Measurements from ENCODE around the gene RBM14.

DNA sequence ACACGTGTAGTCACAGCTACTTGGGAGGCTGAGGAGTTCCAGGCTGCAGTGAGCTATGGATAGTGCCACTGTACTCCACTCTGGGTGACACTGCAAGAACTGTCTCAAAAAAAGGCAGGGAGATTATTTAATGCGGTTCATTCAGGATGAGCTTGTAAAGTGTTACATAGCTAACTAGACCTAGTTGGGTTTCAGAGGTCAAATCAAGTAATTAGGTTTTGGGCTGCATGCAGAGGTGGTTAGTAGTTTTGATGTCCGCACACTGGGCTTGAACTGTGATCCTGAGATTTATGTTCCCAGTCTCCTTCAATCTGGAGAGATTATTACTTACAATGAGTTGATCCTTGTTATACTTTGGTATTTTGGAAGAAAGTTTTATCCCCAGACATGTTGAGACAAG lies 20.0 kb downstream of the RBM14 start:
- TF ChIP-seq, protein P1, sequence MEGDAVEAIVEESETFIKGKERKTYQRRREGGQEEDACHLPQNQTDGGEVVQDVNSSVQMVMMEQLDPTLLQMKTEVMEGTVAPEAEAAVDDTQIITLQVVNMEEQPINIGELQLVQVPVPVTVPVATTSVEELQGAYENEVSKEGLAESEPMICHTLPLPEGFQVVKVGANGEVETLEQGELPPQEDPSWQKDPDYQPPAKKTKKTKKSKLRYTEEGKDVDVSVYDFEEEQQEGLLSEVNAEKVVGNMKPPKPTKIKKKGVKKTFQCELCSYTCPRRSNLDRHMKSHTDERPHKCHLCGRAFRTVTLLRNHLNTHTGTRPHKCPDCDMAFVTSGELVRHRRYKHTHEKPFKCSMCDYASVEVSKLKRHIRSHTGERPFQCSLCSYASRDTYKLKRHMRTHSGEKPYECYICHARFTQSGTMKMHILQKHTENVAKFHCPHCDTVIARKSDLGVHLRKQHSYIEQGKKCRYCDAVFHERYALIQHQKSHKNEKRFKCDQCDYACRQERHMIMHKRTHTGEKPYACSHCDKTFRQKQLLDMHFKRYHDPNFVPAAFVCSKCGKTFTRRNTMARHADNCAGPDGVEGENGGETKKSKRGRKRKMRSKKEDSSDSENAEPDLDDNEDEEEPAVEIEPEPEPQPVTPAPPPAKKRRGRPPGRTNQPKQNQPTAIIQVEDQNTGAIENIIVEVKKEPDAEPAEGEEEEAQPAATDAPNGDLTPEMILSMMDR (IDR thresholded peaks at IDR 0.05): no peak
- TF ChIP-seq POLR2A (IDR thresholded peaks at IDR 0.05): no peak
